Peyer's patch (tissue), 4 donors: ENCODE data around the gene GTPBP6. TPM values are rescaled to one million over a fixed set of nuclear protein-coding genes. Genes with fewer than 3 reads are reported as not detected.
"Not testable (repeated sequence)": the region's sequence is repeated elsewhere in the genome, so short reads cannot be mapped to it uniquely, and the experiment has no call there.

Source experiments
- DNase-seq, 3 donors: peaks; one replicate each; pipeline ENCODE4 v3.0.0-alpha.2; 2017 to 2019
- H3K27ac ChIP-seq, 4 donors: fragments of 200-600 bp; sonication (generic); one replicate each; pipeline ENCODE4 v1.5.1; 2016 to 2019
- H3K27me3 ChIP-seq, 2 donors: fragments of 200-600 bp; sonication (generic); one replicate each; pipeline ENCODE4 v1.5.1; 2019
- H3K36me3 ChIP-seq, 3 donors: fragments of 200-600 bp; sonication (generic); one replicate each; pipeline ENCODE4 v1.5.1; 2016 to 2019
- H3K4me1 ChIP-seq, 4 donors: fragments of 200-600 bp; sonication (generic); one replicate each; pipeline ENCODE4 v1.5.1; 2016 to 2019
- H3K4me3 ChIP-seq, 4 donors: fragments of 200-600 bp; sonication (generic); 1 replicate in 3 of 4; 2 replicates in 1 of 4; pipeline ENCODE4 v1.5.1; 2016 to 2019; ENCODE audit warnings: mild to moderate bottlenecking in 1 of 4
- H3K9me3 ChIP-seq, 4 donors: fragments of 200-600 bp; sonication (generic); one replicate each; pipeline ENCODE4 v1.5.1; 2016 to 2019; ENCODE audit warnings: mild to moderate bottlenecking in 1 of 4
- POLR2A ChIP-seq, 2 donors: fragments of 450-650 bp; IDR thresholded peaks; one replicate each; pipeline ENCODE4 v1.5.1; 2017; ENCODE audit warnings: antibody characterized with exemption in 2 of 2, mild to moderate bottlenecking in 2 of 2, moderate library complexity in 2 of 2
- total RNA-seq, 4 donors: library from RNA; depleted of rRNA; stranded (reverse); fragments of >200 nt; gene quantifications; one replicate each; pipeline ENCODE4 v1.1.0, GENCODE V29; 2016
- TF ChIP-seq, protein P1 (sequence below), 6 experiments: fragments of 450-650 bp in 4 of 6; fragments of 200-600 bp in 2 of 6; sonication (generic) in 1 of 6; IDR thresholded peaks; one replicate each; pipeline ENCODE4 v1.5.1; 2017 to 2019; ENCODE audit warnings: antibody characterized with exemption in 6 of 6, mild to moderate bottlenecking in 3 of 6, moderate library complexity in 1 of 6

The GTPBP6 gene
- total RNA-seq, 4 donors from 2014 or later: 17.9 to 38.5 (median 30.8) TPM

- Histone ChIP-seq H3K4me3 (peak within 1 kb of the TSS in 3 of 4 donors; percentile 12 to 40 (median 26)), H3K36me3 (peaks cover 0 to 14% (median 0%) of the 10 kb centered on the region in 3 donors), H3K4me1 (peaks cover 0 to 21% (median 5%) of the 10 kb centered on the region in 4 donors), H3K27ac (peak within 1 kb of the TSS in 3 of 4 donors; percentile 18 to 35 (median 32)), H3K9me3 (no peaks in the 10 kb centered on the region), H3K27me3 (no peaks in the 10 kb centered on the region)
- DNase-seq: no peak
- no peak for TF ChIP-seq POLR2A (IDR thresholded peaks at IDR 0.05)
- TF ChIP-seq, protein P1, sequence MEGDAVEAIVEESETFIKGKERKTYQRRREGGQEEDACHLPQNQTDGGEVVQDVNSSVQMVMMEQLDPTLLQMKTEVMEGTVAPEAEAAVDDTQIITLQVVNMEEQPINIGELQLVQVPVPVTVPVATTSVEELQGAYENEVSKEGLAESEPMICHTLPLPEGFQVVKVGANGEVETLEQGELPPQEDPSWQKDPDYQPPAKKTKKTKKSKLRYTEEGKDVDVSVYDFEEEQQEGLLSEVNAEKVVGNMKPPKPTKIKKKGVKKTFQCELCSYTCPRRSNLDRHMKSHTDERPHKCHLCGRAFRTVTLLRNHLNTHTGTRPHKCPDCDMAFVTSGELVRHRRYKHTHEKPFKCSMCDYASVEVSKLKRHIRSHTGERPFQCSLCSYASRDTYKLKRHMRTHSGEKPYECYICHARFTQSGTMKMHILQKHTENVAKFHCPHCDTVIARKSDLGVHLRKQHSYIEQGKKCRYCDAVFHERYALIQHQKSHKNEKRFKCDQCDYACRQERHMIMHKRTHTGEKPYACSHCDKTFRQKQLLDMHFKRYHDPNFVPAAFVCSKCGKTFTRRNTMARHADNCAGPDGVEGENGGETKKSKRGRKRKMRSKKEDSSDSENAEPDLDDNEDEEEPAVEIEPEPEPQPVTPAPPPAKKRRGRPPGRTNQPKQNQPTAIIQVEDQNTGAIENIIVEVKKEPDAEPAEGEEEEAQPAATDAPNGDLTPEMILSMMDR (IDR thresholded peaks at IDR 0.05): no peak
These were observed 37.2 kb downstream of the GTPBP6 start, which contains the start of gene PLCXD1 for GRCh38 chrX:281166-281999. Gene PLCXD1 (plus strand): TSS chrX:281381. CDS start chrX:284188, 2,807 bp downstream.

DNA sequence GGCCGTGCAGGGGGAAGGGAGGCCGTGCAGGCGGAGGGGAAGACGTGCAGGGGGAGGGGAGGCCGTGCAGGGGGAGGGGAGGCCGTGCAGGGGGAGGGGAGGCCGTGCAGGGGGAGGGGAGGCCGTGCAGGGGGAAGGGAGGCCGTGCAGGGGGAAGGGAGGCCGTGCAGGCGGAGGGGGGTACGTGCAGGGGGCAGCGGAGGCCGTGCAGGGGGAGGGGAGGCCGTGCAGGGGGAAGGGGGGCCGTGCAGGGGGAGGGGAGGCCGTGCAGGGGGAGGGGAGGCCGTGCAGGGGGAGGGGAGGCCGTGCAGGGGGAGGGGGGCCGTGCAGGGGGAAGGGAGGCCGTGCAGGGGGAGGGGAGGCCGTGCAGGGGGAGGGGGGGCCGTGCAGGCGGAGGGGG is 37.9 kb downstream of the GTPBP6 start:
- peaks cover 0 to 13% (median 0%) of the 10 kb centered on the region in 3 donors for H3K36me3 ChIP-seq
- peak overlapping the region in 1 of 4 donors; percentile 40 for H3K4me3 ChIP-seq
- H3K9me3 ChIP-seq, DNase-seq, H3K27ac ChIP-seq, H3K27me3 ChIP-seq: not testable (repeated sequence)
- H3K4me1 ChIP-seq: peaks cover 0 to 28% (median 8%) of the 10 kb centered on the region in 4 donors

- H3K27ac ChIP-seq, H3K27me3 ChIP-seq, H3K9me3 ChIP-seq, H3K36me3 ChIP-seq, DNase-seq, H3K4me3 ChIP-seq: not testable (repeated sequence)
- peaks cover 0 to 35% (median 11%) of the 10 kb centered on the region in 4 donors for H3K4me1 ChIP-seq
These were observed 38.6 kb downstream of the GTPBP6 start for GRCh38 chrX:279757-280604.

DNA sequence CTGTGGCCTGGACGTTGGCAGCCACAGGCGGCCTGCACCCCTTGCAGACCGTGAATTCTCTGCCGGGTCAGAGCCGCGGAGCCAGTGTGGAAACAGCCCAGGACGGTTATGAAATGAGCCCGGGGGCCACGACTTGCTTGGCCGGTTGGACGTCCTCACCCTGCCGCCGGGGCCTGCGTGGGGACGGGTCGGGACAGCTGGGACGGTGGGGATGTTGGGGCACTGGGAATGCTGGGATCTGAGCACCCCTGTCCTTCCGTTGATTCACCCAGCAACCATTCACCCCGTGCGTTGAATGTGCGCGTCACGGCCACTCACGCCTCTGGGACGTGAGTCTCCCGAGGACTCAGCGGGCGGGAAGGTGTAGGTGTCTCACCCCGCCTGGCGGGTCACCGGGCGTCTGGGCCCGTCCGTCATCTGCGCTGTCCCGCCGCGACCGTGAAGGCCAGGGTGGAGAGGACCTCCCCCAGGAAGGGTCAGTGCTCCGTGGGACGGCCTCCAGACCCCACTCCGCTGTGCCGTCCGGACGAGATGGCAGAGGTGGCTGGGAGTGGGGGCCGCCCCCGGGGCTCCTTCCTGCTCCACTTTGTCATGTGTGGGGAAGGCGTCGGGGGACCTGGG is 41.9 kb downstream of the GTPBP6 start:
- DNase-seq: peak in 2 of 3 donors; percentile 69 to 74
- H3K27me3 ChIP-seq: no peaks in the 10 kb centered on the region
- no peak for TF ChIP-seq POLR2A (IDR thresholded peaks at IDR 0.05)
- TF ChIP-seq, protein P1 (IDR thresholded peaks at IDR 0.05): no peak
- no peaks in the 10 kb centered on the region for H3K9me3 ChIP-seq
- H3K36me3 ChIP-seq: no peaks in the 10 kb centered on the region
- peaks cover 0 to 27% (median 11%) of the 10 kb centered on the region in 4 donors for H3K4me1 ChIP-seq
- peak overlapping the region in 3 of 4 donors; percentile 31 to 76 (median 38) for H3K27ac ChIP-seq
- peak overlapping the region; percentile 52 to 74 (median 62) for H3K4me3 ChIP-seq

DNA sequence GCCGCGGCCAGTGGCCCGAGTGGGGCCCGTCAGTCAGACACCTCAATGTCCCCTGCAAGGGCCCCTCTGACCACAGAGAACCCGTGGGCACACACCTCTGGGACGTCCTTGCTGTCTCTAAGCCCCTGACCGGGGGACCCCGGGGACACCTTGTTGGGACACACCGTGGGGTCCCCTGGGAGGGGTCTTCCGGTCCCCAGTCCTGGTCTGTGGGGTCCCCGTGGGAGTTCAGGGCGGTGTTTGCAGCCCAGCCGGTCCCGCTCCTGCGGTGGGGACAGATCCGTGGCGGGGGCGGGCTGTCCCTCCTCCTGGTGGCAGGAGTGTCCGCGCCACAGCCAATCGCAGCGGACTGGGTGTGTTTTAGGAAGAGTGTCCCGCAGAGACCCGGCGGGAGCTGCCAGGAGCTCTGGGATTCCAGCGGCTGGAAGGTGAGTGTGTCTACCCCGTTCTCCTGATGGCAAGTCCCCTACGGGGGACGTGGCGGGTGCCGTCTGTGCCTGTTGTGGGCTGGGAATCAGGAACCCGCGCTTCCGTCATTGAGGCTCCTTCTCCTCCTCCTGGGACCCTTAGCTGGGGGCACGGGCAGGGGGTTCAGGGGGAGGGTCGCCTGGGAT is 42.5 kb downstream of the GTPBP6 start:
- Histone ChIP-seq H3K27me3 (no peaks in the 10 kb centered on the region), H3K4me1 (peaks cover 0 to 21% (median 11%) of the 10 kb centered on the region in 4 donors), H3K4me3 (peak overlapping the region; percentile 52 to 74 (median 62)), H3K36me3 (no peaks in the 10 kb centered on the region), H3K27ac (peak overlapping the region; percentile 31 to 76 (median 44)), H3K9me3 (no peaks in the 10 kb centered on the region)
- TF ChIP-seq, protein P1 (IDR thresholded peaks at IDR 0.05): peak in 2 of 6 experiments; percentile 42 to 44
- peak; percentile 57 to 67 for TF ChIP-seq POLR2A (IDR thresholded peaks at IDR 0.05)
- peak; percentile 60 to 86 (median 83) for DNase-seq

DNA sequence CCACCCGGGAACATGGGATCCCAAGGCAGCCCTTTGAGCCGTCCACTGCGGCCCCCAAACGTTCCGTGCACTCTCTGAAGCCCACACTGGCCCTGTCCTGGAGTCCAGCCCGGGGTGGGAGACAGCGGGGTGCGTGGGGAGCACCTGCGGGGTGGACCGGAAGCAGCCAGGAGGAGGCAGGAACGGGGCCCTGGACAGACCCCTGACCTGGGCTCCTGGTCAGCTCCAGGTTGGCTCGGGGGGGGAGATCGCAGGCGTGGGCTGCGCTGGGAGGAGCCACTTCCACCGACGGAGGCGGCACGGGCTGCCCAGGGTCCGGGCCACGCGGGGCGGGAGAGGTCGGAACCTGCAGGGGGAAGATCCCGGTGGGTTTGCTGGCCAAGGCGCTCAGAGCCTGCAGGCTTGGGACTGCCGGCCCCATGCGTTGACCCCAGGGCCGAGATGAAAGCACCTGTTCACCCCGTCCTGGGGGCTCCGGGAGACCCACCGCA is 43.1 kb downstream of the GTPBP6 start:
- peak in 1 of 3 donors; percentile 53 for DNase-seq
- Histone ChIP-seq H3K4me1 (peaks cover 0 to 19% (median 11%) of the 10 kb centered on the region in 4 donors), H3K27me3 (no peaks in the 10 kb centered on the region), H3K9me3 (no peaks in the 10 kb centered on the region), H3K4me3 (peak overlapping the region; percentile 52 to 74 (median 62)), H3K27ac (peak overlapping the region; percentile 7 to 76 (median 41)), H3K36me3 (no peaks in the 10 kb centered on the region)
- TF ChIP-seq, protein P1 (IDR thresholded peaks at IDR 0.05): no peak
- no peak for TF ChIP-seq POLR2A (IDR thresholded peaks at IDR 0.05)
